Sigmoid colon (tissue), 7 donors: ENCODE measurements around the gene DHH. TPM values are rescaled to one million over a fixed set of nuclear protein-coding genes. Genes with fewer than 3 reads are reported as not detected.
"Not testable (repeated sequence)": the region's sequence is repeated elsewhere in the genome, so short reads cannot be mapped to it uniquely, and the experiment has no call there.

Source experiments
- DNase-seq: peaks from one replicate; pipeline ENCODE4 v3.0.0-alpha.2; 2019
- H3K27ac ChIP-seq, 4 donors: fragments of 200-600 bp; sonication (generic); one replicate each; pipeline ENCODE4 v1.5.1; 2016 to 2019; ENCODE audit warnings: mild to moderate bottlenecking in 1 of 4
- H3K27me3 ChIP-seq, 3 donors: fragments of 200-600 bp; sonication (generic); one replicate each; pipeline ENCODE4 v1.5.1; 2019; ENCODE audit warnings: mild to moderate bottlenecking in 1 of 3
- H3K36me3 ChIP-seq, 4 donors: fragments of 200-600 bp; sonication (generic); one replicate each; pipeline ENCODE4 v1.5.1; 2016 to 2019
- H3K4me1 ChIP-seq, 4 donors: fragments of 200-600 bp; sonication (generic); one replicate each; pipeline ENCODE4 v1.5.1; 2017 to 2019
- H3K4me3 ChIP-seq, 4 donors: fragments of 200-600 bp; sonication (generic); one replicate each; pipeline ENCODE4 v1.5.1; 2017 to 2019; ENCODE audit warnings: mild to moderate bottlenecking in 2 of 4, moderate library complexity in 1 of 4
- H3K9me3 ChIP-seq, 4 donors: fragments of 200-600 bp in 3 of 4; sonication (generic) in 3 of 4; one replicate each; pipeline versions ENCODE4 v1.5.1 to v1.6.1; 2013 to 2019
- CTCF ChIP-seq, 4 experiments: fragments of 450-650 bp in 3 of 4; fragments of 200-600 bp in 1 of 4; IDR thresholded peaks; one replicate each; pipeline ENCODE4 v1.5.1; 2016 to 2019; ENCODE audit warnings: antibody characterized with exemption in 4 of 4, mild to moderate bottlenecking in 3 of 4, moderate library complexity in 2 of 4
- EP300 ChIP-seq, 4 donors: sonication (generic); formaldehyde crosslinking; IDR thresholded peaks; one replicate each; pipeline ENCODE4 v1.6.1; 2017; ENCODE audit warnings: antibody characterized with exemption in 4 of 4
- POLR2A ChIP-seq, 2 donors: fragments of 450-650 bp; IDR thresholded peaks; one replicate each; pipeline ENCODE4 v1.6.1; 2016; ENCODE audit warnings: antibody characterized with exemption in 2 of 2, mild to moderate bottlenecking in 2 of 2, moderate library complexity in 2 of 2
- POLR2AphosphoS5 ChIP-seq, 4 donors: sonication (generic); formaldehyde crosslinking; IDR thresholded peaks; one replicate each; pipeline ENCODE4 v1.6.1; 2017; ENCODE audit warnings: antibody characterized with exemption in 4 of 4
- WGBS, 2 donors: extraction: QIAGEN DNeasy Blood & Tissue Kit; methylation state at CpG; one replicate each; pipeline ENCODE4 v1.1.7; 2013; 5-methylcytosine and 5-hydroxymethylcytosine counted together
- intact Hi-C: fragments of 100-400 bp; cut with DNase I; formaldehyde crosslinking; loops from one replicate; pipeline ENCODE4 v1.15.1; 2023
- polyA plus RNA-seq, 3 donors: library from polyadenylated mRNA; stranded (reverse); fragments of 200-250 nt; gene quantifications; one replicate each; pipeline ENCODE4 v1.2.3, GENCODE V29; 2013
- total RNA-seq, 4 donors: library from RNA; depleted of rRNA; stranded (reverse); fragments of >200 nt; gene quantifications; one replicate each; pipeline ENCODE4 v1.1.0, GENCODE V29; 2016
- donor health status: healthy with polysubstance abuse.
- donor health status: Bipolar disorder and iron deficiency.
- donor health status: healthy.

DHH gene
- total and polyA plus RNA-seq, 7 donors: 0.14 to 0.83 (median 0.63) TPM; not detected in 4

- Histone ChIP-seq H3K4me3 (no peak overlapping the region), H3K27ac (no peak overlapping the region), H3K27me3 (no peaks in the 10 kb centered on the region), H3K4me1 (peaks cover 0 to 16% (median 12%) of the 10 kb centered on the region in 4 donors), H3K9me3 (no peaks in the 10 kb centered on the region), H3K36me3 (no peaks in the 10 kb centered on the region)
- intact Hi-C loops: loop anchor here (1.0 to 5.0 kb wide), 2 partner anchors 57 to 123 kb away; partner anchors contain the start of gene TUBA1A
- WGBS, 2 donors: 95 to 97% methylated on average over 5 of the region's 5 CpGs
- no peak for TF ChIP-seq CTCF (IDR thresholded peaks at IDR 0.05)
- DNase-seq: no peak
Measured at GRCh38 chr12:49064767-49065152, 29.8 kb downstream of the DHH start.

- not testable (repeated sequence) for H3K36me3 ChIP-seq, H3K27me3 ChIP-seq, DNase-seq, H3K9me3 ChIP-seq, H3K4me3 ChIP-seq, H3K27ac ChIP-seq
- WGBS, 2 donors: 93 to 95% methylated on average over 17 of the region's 17 CpGs
- intact Hi-C loops: loop anchor here (1.0 to 5.0 kb wide), 2 partner anchors 125 to 174 kb away; partner anchors contain the start of gene TUBA1A
- H3K4me1 ChIP-seq: peaks cover 0 to 37% (median 28%) of the 10 kb centered on the region in 4 donors
Measured at GRCh38 chr12:49061916-49062315, 32.7 kb downstream of the DHH start.

GRCh38 chr12:49061157-49061650 lies 33.4 kb downstream of the DHH start:
- Histone ChIP-seq H3K27me3 (no peaks in the 10 kb centered on the region), H3K4me3 (peak overlapping the region; percentile 87 to 100 (median 98)), H3K9me3 (no peaks in the 10 kb centered on the region), H3K4me1 (peaks cover 0 to 44% (median 35%) of the 10 kb centered on the region in 4 donors), H3K27ac (peak overlapping the region; percentile 94 to 99 (median 96)), H3K36me3 (no peaks in the 10 kb centered on the region)
- no peak for DNase-seq
- intact Hi-C loops: loop anchor here (1.0 to 5.0 kb wide), 2 partner anchors 126 to 175 kb away; partner anchors contain the start of gene TUBA1A
- WGBS, 2 donors: 4 to 11% methylated on average over 16 of the region's 16 CpGs
- TF ChIP-seq POLR2A (IDR thresholded peaks at IDR 0.05) (no peak), POLR2AphosphoS5 (IDR thresholded peaks at IDR 0.05) (no peak), EP300 (IDR thresholded peaks at IDR 0.05) (no peak), CTCF (IDR thresholded peaks at IDR 0.05) (no peak)

GRCh38 chr12:49060237-49061156 lies 34.1 kb downstream of the DHH start, which contains the start of gene KMT2D:
KMT2D (minus strand) TSS chr12:49060794; CDS start chr12:49055324, 5,470 bp downstream.
- WGBS, 2 donors: 0 to 1% methylated on average over 74 of the region's 74 CpGs
- H3K27me3 ChIP-seq: no peaks in the 10 kb centered on the region
- H3K4me1 ChIP-seq: peaks cover 0 to 51% (median 42%) of the 10 kb centered on the region in 4 donors
- TF ChIP-seq CTCF (IDR thresholded peaks at IDR 0.05): peak; percentile 46 to 86 (median 67)
- TF ChIP-seq EP300 (IDR thresholded peaks at IDR 0.05): peak in 1 of 4 donors; percentile 36
- peak; percentile 45 to 58 for TF ChIP-seq POLR2A (IDR thresholded peaks at IDR 0.05)
- TF ChIP-seq POLR2AphosphoS5 (IDR thresholded peaks at IDR 0.05): peak; percentile 79 to 89 (median 84)
- H3K9me3 ChIP-seq: no peaks in the 10 kb centered on the region
- H3K27ac ChIP-seq: peak within 1 kb of the TSS; percentile 94 to 99 (median 96)
- intact Hi-C loops: loop anchor here (1.0 to 5.0 kb wide), 2 partner anchors 127 to 176 kb away; partner anchors contain the start of gene TUBA1A
- H3K4me3 ChIP-seq: peak within 1 kb of the TSS; percentile 87 to 100 (median 98)
- no peaks in the 10 kb centered on the region for H3K36me3 ChIP-seq
- DNase-seq: peak; percentile 96
